Measurements from ENCODE around the gene SLC7A1.

DNA sequence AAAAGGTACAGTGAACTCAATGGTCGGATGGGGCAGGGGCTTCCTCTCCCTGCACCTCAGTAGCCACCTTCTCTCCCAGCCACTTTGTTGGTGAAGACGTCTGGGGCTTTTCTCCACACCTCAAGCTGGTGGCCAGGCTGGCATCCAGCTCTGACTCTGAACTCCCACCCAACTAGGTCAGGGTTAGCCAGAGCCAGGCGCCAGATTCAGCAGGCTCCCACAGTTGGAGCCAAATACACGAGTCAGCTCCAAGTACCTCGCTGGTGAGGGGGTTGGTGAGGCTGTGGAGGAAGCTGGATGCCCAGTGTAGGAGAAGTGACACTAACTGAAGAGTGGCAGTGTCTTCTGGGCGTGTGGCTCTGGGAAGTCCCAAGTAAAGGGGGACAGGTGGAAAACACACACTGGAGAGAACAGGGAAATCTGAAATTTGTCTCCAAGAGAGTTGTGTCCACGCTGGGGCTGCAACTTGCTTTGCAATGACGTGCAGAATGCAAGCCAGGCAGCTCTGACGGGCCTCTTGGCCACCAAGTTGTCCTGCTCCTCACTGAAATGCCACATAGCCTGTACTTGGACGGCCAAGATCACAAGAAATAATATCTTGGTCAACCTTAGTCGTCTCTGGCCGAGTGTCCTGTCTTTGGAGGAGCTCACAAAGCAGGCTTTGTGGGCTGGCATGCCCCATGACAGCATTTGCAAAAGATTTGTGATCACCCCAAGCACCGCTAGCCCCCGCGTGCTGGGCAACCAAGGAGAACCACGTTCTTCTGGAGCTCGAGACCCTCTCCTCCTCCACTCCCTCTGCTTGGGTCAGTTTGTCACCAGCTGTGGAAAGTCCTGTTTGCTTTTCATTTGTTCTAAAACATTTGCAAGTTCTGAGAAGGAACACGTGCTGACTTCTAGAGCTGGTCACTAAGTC is 18.1 kb downstream of the SLC7A1 start:
- TF ChIP-seq, protein P1, sequence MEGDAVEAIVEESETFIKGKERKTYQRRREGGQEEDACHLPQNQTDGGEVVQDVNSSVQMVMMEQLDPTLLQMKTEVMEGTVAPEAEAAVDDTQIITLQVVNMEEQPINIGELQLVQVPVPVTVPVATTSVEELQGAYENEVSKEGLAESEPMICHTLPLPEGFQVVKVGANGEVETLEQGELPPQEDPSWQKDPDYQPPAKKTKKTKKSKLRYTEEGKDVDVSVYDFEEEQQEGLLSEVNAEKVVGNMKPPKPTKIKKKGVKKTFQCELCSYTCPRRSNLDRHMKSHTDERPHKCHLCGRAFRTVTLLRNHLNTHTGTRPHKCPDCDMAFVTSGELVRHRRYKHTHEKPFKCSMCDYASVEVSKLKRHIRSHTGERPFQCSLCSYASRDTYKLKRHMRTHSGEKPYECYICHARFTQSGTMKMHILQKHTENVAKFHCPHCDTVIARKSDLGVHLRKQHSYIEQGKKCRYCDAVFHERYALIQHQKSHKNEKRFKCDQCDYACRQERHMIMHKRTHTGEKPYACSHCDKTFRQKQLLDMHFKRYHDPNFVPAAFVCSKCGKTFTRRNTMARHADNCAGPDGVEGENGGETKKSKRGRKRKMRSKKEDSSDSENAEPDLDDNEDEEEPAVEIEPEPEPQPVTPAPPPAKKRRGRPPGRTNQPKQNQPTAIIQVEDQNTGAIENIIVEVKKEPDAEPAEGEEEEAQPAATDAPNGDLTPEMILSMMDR (IDR thresholded peaks at IDR 0.05; ENCODE audit: insufficient read depth, low read length, poor library complexity, severe bottlenecking): no peak
- TF ChIP-seq EZH2phosphoT487 (conservative IDR thresholded peaks at IDR 0.05; ENCODE audit: low read length): no peak
